ENCODE measurements around the gene SAMD8. TPM values are rescaled to one million over a fixed set of nuclear protein-coding genes. Genes with fewer than 3 reads are reported as not detected.

Gene SAMD8
- total RNA-seq, 2 experiments from 2014 or later = 20.5 to 20.9 TPM

GRCh38 chr10:75088640-75089039 lies 22.8 kb upstream of the SAMD8 start:
- intact Hi-C loops (cut with DNase I, micrococcal nuclease) = loop anchor here in 1 of 2 experiments (5.0 kb wide), 1 partner anchor 621 kb away; no protein-coding TSS in a partner anchor
- POLR2A ChIA-PET = no interaction called here
- no peak for DNase-seq
- CTCF ChIA-PET = interaction anchor here (1.0 kb wide), 1 partner anchor 12 kb away, joined by 3 read pairs; no protein-coding TSS in a partner anchor
- Mint-ChIP-seq H3K27ac (no peak overlapping the region), H3K36me3 (ENCODE audit: low read depth) (no peaks in the 10 kb centered on the region), H3K4me1 (peaks cover 8% of the 10 kb centered on the region), H3K27me3 (no peaks in the 10 kb centered on the region), H3K4me3 (no peak overlapping the region), H3K9me3 (ENCODE audit: low read depth) (no peaks in the 10 kb centered on the region)
- ATAC-seq = no peak

- Mint-ChIP-seq H3K4me3 (no peak overlapping the region), H3K36me3 (ENCODE audit: low read depth) (no peaks in the 10 kb centered on the region), H3K9me3 (ENCODE audit: low read depth) (no peaks in the 10 kb centered on the region), H3K4me1 (peaks cover 8% of the 10 kb centered on the region), H3K27ac (no peak overlapping the region), H3K27me3 (no peaks in the 10 kb centered on the region)
- ChIA-PET CTCF (interaction anchor here (0.7 to 1.0 kb wide), 2 partner anchors 11 to 1074 kb away, joined by 3 read pairs; no protein-coding TSS in a partner anchor), POLR2A (no interaction called here)
- no peak for DNase-seq
- no peak for ATAC-seq
- intact Hi-C loops (cut with DNase I, micrococcal nuclease) = loop anchor here in 1 of 2 experiments (5.0 kb wide), 1 partner anchor 622 kb away; no protein-coding TSS in a partner anchor
Observed at GRCh38 chr10:75089634-75090033, 21.8 kb upstream of the SAMD8 start.

GRCh38 chr10:75091146-75091545 lies 20.3 kb upstream of the SAMD8 start:
- Mint-ChIP-seq H3K36me3 (ENCODE audit: low read depth) (no peaks in the 10 kb centered on the region), H3K27me3 (no peaks in the 10 kb centered on the region), H3K27ac (no peak overlapping the region), H3K4me3 (no peak overlapping the region), H3K9me3 (ENCODE audit: low read depth) (no peaks in the 10 kb centered on the region), H3K4me1 (peaks cover 8% of the 10 kb centered on the region)
- DNase-seq = no peak
- POLR2A ChIA-PET = no interaction called here
- intact Hi-C loops (cut with DNase I, micrococcal nuclease) = no loop called here
- CTCF ChIA-PET = interaction anchor here (0.6 to 1.1 kb wide), 5 partner anchors 48 to 847 kb away, joined by 3 to 5 read pairs (median 3); no protein-coding TSS in a partner anchor
- ATAC-seq = no peak

GRCh38 chr10:75094465-75094864 lies 17.0 kb upstream of the SAMD8 start:
- DNase-seq = no peak
- H3K36me3 Mint-ChIP-seq (ENCODE audit: low read depth) = no peaks in the 10 kb centered on the region
- H3K27ac Mint-ChIP-seq = no peak overlapping the region
- POLR2A ChIA-PET = no interaction called here
- no peak overlapping the region for H3K4me3 Mint-ChIP-seq
- intact Hi-C loops (cut with DNase I, micrococcal nuclease) = no loop called here
- no peak for ATAC-seq
- H3K27me3 Mint-ChIP-seq = no peaks in the 10 kb centered on the region
- H3K4me1 Mint-ChIP-seq = peaks cover 4% of the 10 kb centered on the region
- CTCF ChIA-PET = interaction anchor here (1.0 to 1.2 kb wide), 2 partner anchors 10 to 12 kb away, joined by 3 read pairs; no protein-coding TSS in a partner anchor
- H3K9me3 Mint-ChIP-seq (ENCODE audit: low read depth) = no peaks in the 10 kb centered on the region

- intact Hi-C loops (cut with DNase I, micrococcal nuclease) = no loop called here
- no peak overlapping the region for H3K27ac Mint-ChIP-seq
Observed at GRCh38 chr10:75095631-75096030, 15.8 kb upstream of the SAMD8 start.

GRCh38 chr10:75096749-75097148 lies 14.7 kb upstream of the SAMD8 start:
- DNase-seq (no peak), ATAC-seq (no peak)
- Mint-ChIP-seq H3K9me3 (ENCODE audit: low read depth) (no peaks in the 10 kb centered on the region), H3K4me1 (no peaks in the 10 kb centered on the region), H3K27ac (no peak overlapping the region), H3K27me3 (no peaks in the 10 kb centered on the region), H3K4me3 (no peak overlapping the region), H3K36me3 (ENCODE audit: low read depth) (no peaks in the 10 kb centered on the region)
- intact Hi-C loops (cut with DNase I, micrococcal nuclease) = no loop called here
- POLR2A ChIA-PET = interaction anchor here (0.6 kb wide), 1 partner anchor 55 kb away, joined by 8 read pairs; no protein-coding TSS in a partner anchor
- CTCF ChIA-PET = interaction anchor here (1.1 kb wide), 1 partner anchor 9 kb away, joined by 3 read pairs; no protein-coding TSS in a partner anchor

More at GRCh38 chr10:75095631-75096030, 15.8 kb upstream of the SAMD8 start:
- Mint-ChIP-seq H3K27me3 (no peaks in the 10 kb centered on the region), H3K9me3 (ENCODE audit: low read depth) (no peaks in the 10 kb centered on the region), H3K36me3 (ENCODE audit: low read depth) (no peaks in the 10 kb centered on the region), H3K4me3 (no peak overlapping the region), H3K4me1 (no peaks in the 10 kb centered on the region)
- ChIA-PET CTCF (interaction anchor here (0.7 kb wide), 1 partner anchor 469 kb away, joined by 3 read pairs; no protein-coding TSS in a partner anchor), POLR2A (no interaction called here)
- ATAC-seq (no peak), DNase-seq (no peak)

GRCh38 chr10:75097666-75098285 lies 13.7 kb upstream of the SAMD8 start:
- no peaks in the 10 kb centered on the region for H3K27me3 Mint-ChIP-seq
- no peak for DNase-seq
- intact Hi-C loops (cut with DNase I, micrococcal nuclease) = no loop called here
- no peak overlapping the region for H3K27ac Mint-ChIP-seq
- no peaks in the 10 kb centered on the region for H3K4me1 Mint-ChIP-seq
- no peak overlapping the region for H3K4me3 Mint-ChIP-seq
- H3K36me3 Mint-ChIP-seq (ENCODE audit: low read depth) = no peaks in the 10 kb centered on the region
- ATAC-seq = no peak
- CTCF ChIA-PET = interaction anchor here (0.6 to 3.2 kb wide), 8 partner anchors 11 to 853 kb away, joined by 3 to 13 read pairs (median 4); a partner anchor contains a TSS
- POLR2A ChIA-PET = interaction anchor here (0.5 kb wide), 1 partner anchor 119 kb away, joined by 3 read pairs; no protein-coding TSS in a partner anchor
- H3K9me3 Mint-ChIP-seq (ENCODE audit: low read depth) = no peaks in the 10 kb centered on the region

GRCh38 chr10:75098902-75099673 lies 12.4 kb upstream of the SAMD8 start:
- DNase-seq (no peak), ATAC-seq (no peak)
- no peak overlapping the region for H3K4me3 Mint-ChIP-seq
- no peaks in the 10 kb centered on the region for H3K36me3 Mint-ChIP-seq (ENCODE audit: low read depth)
- H3K4me1 Mint-ChIP-seq = no peaks in the 10 kb centered on the region
- CTCF ChIA-PET = interaction anchor here (0.5 to 3.2 kb wide), 10 partner anchors 10 to 855 kb away, joined by 3 to 13 read pairs (median 4); a partner anchor contains a TSS
- H3K9me3 Mint-ChIP-seq (ENCODE audit: low read depth) = no peaks in the 10 kb centered on the region
- POLR2A ChIA-PET = no interaction called here
- no peak overlapping the region for H3K27ac Mint-ChIP-seq
- no peaks in the 10 kb centered on the region for H3K27me3 Mint-ChIP-seq
- intact Hi-C loops (cut with DNase I, micrococcal nuclease) = loop anchor here in 1 of 2 experiments (1.0 kb wide), 1 partner anchor 833 kb away; no protein-coding TSS in a partner anchor

GRCh38 chr10:75099952-75100763 lies 11.3 kb upstream of the SAMD8 start:
- Mint-ChIP-seq H3K4me1 (no peaks in the 10 kb centered on the region), H3K27ac (no peak overlapping the region), H3K36me3 (ENCODE audit: low read depth) (no peaks in the 10 kb centered on the region), H3K27me3 (no peaks in the 10 kb centered on the region), H3K4me3 (no peak overlapping the region), H3K9me3 (ENCODE audit: low read depth) (no peaks in the 10 kb centered on the region)
- intact Hi-C loops (cut with DNase I, micrococcal nuclease) = loop anchor here (1.0 to 5.0 kb wide), 6 partner anchors 77 to 856 kb away; no protein-coding TSS in a partner anchor
- DNase-seq (peak; percentile 90), ATAC-seq (peak; percentile 97)
- POLR2A ChIA-PET = interaction anchor here (0.6 kb wide), 1 partner anchor 22 kb away, joined by 3 read pairs; no protein-coding TSS in a partner anchor
- CTCF ChIA-PET = interaction anchor here (0.5 to 3.2 kb wide), 10 partner anchors 11 to 950 kb away, joined by 3 to 13 read pairs (median 3); no protein-coding TSS in a partner anchor

GRCh38 chr10:75100764-75101291 lies 10.6 kb upstream of the SAMD8 start:
- Mint-ChIP-seq H3K4me3 (no peak overlapping the region), H3K36me3 (ENCODE audit: low read depth) (no peaks in the 10 kb centered on the region), H3K9me3 (ENCODE audit: low read depth) (no peaks in the 10 kb centered on the region), H3K27ac (no peak overlapping the region), H3K27me3 (no peaks in the 10 kb centered on the region), H3K4me1 (no peaks in the 10 kb centered on the region)
- ATAC-seq = no peak
- CTCF ChIA-PET = interaction anchor here (0.6 to 3.2 kb wide), 9 partner anchors 12 to 856 kb away, joined by 3 to 13 read pairs (median 3); no protein-coding TSS in a partner anchor
- no peak for DNase-seq
- intact Hi-C loops (cut with DNase I, micrococcal nuclease) = loop anchor here (1.0 to 5.0 kb wide), 6 partner anchors 78 to 857 kb away; no protein-coding TSS in a partner anchor
- POLR2A ChIA-PET = no interaction called here
